Smooth muscle cell (in vitro differentiated cells): ENCODE results near the gene RHBDL3. TPM values are rescaled to one million over a fixed set of nuclear protein-coding genes. Genes with fewer than 3 reads are reported as not detected.

Source experiments
- DNase-seq: peaks from one replicate; lab custom pipeline; 2025; ENCODE audit not compliant: unreplicated experiment; lab: John Stamatoyannopoulos, UW
- H2AFZ ChIP-seq: fragments of 200-600 bp; sonication (generic); 2 replicates; pipeline ENCODE4 v1.6.0; 2016; ENCODE audit warnings: antibody characterized with exemption, low read depth, mild to moderate bottlenecking
- H3F3A ChIP-seq: fragments of 200-600 bp; sonication (generic); 2 replicates; pipeline ENCODE4 v1.6.0; 2017; ENCODE audit warnings: antibody characterized with exemption, low read depth
- H3K27ac ChIP-seq: fragments of 200-600 bp; sonication (generic); 2 replicates; pipeline ENCODE4 v1.5.1; 2016; ENCODE audit warnings: low read depth, mild to moderate bottlenecking
- H3K27me3 ChIP-seq: fragments of 200-600 bp; sonication (generic); 2 replicates; pipeline ENCODE4 v1.6.1; 2016; ENCODE audit warnings: low read depth, mild to moderate bottlenecking
- H3K36me3 ChIP-seq: fragments of 200-600 bp; sonication (generic); 2 replicates; pipeline ENCODE4 v1.5.1; 2016; ENCODE audit warnings: low read depth
- H3K4me1 ChIP-seq: fragments of 200-600 bp; sonication (generic); 2 replicates; pipeline ENCODE4 v1.5.1; 2016; ENCODE audit warnings: low read depth
- H3K4me2 ChIP-seq: fragments of 200-600 bp; sonication (generic); 2 replicates; pipeline ENCODE4 v1.6.0; 2016; ENCODE audit warnings: mild to moderate bottlenecking
- H3K4me3 ChIP-seq: fragments of 200-600 bp; sonication (generic); 2 replicates; pipeline ENCODE4 v1.5.1; 2016; ENCODE audit warnings: mild to moderate bottlenecking
- H3K79me2 ChIP-seq: fragments of 200-600 bp; sonication (generic); 2 replicates; pipeline ENCODE4 v1.6.0; 2016; ENCODE audit warnings: low read depth, mild to moderate bottlenecking
- H3K9ac ChIP-seq: fragments of 200-600 bp; sonication (generic); 2 replicates; pipeline ENCODE4 v1.6.0; 2016; ENCODE audit warnings: low read depth
- H3K9me3 ChIP-seq: fragments of 200-600 bp; sonication (generic); replicated peaks from 2 replicates; pipeline ENCODE4 v1.5.1; 2016; ENCODE audit warnings: low read depth
- H4K20me1 ChIP-seq: fragments of 200-600 bp; sonication (generic); 2 replicates; pipeline ENCODE4 v1.6.0; 2016; ENCODE audit warnings: low read depth
- WGBS: methylation state at CpG from one replicate; pipeline ENCODE4 v1.1.7; 2016; ENCODE audit warnings: low lambda C conversion rate; 5-methylcytosine and 5-hydroxymethylcytosine counted together
- polyA plus RNA-seq: library from polyadenylated mRNA; unstranded; fragments of >200 nt; fragmentation: Nextera tagmentation; extraction: Ambion mirVana; gene quantifications from 2 replicates; pipeline ENCODE4 v1.2.1, GENCODE V29; 2016
- total RNA-seq: library from RNA; depleted of rRNA; stranded (reverse); fragments of >200 nt; gene quantifications from 2 replicates; pipeline ENCODE4 v1.2.3, GENCODE V29; 2014
- TF ChIP-seq, protein P1 (sequence below): fragments of 200-600 bp; sonication (generic); IDR thresholded peaks from 2 replicates; pipeline ENCODE4 v1.5.1; 2017; ENCODE audit warnings: borderline replicate concordance, mild to moderate bottlenecking, antibody characterized with exemption; ENCODE audit not compliant: insufficient read depth, poor library complexity, severe bottlenecking

The RHBDL3 gene
- total and polyA plus RNA-seq, 2 experiments from 2014 or later: not detected

DNA sequence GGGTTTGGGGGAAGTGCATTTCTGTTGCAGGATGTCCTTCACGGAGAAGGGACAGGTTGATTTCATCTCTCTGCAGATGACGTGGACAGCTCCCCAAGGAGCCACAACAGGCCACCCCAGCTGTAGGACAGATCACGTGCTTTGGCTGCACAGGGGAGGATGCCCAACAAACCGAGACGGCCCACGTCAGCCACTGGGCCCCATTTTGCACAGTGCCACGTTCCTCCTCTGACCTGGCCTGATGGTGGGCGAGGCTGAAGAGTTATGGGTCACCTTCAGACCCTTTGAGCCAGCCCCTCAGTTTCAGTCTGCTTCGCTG, 9.0 kb upstream of the RHBDL3 start:
- H3K4me1 ChIP-seq: no peaks in the 10 kb centered on the region
- H3K4me3 ChIP-seq: no peak overlapping the region
- H2AFZ ChIP-seq: no peak overlapping the region
- H3K36me3 ChIP-seq: no peaks in the 10 kb centered on the region
- TF ChIP-seq, protein P1, sequence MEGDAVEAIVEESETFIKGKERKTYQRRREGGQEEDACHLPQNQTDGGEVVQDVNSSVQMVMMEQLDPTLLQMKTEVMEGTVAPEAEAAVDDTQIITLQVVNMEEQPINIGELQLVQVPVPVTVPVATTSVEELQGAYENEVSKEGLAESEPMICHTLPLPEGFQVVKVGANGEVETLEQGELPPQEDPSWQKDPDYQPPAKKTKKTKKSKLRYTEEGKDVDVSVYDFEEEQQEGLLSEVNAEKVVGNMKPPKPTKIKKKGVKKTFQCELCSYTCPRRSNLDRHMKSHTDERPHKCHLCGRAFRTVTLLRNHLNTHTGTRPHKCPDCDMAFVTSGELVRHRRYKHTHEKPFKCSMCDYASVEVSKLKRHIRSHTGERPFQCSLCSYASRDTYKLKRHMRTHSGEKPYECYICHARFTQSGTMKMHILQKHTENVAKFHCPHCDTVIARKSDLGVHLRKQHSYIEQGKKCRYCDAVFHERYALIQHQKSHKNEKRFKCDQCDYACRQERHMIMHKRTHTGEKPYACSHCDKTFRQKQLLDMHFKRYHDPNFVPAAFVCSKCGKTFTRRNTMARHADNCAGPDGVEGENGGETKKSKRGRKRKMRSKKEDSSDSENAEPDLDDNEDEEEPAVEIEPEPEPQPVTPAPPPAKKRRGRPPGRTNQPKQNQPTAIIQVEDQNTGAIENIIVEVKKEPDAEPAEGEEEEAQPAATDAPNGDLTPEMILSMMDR: no peak
- H3K9ac ChIP-seq: no peak overlapping the region
- no peaks in the 10 kb centered on the region for H3K9me3 ChIP-seq
- no peak overlapping the region for H3K27ac ChIP-seq
- 95% methylated on average over 9 of the region's 9 CpGs for WGBS
- H3K27me3 ChIP-seq: peaks cover 33% of the 10 kb centered on the region
- no peak for DNase-seq
- H3F3A ChIP-seq: no peaks in the 10 kb centered on the region
- no peaks in the 10 kb centered on the region for H4K20me1 ChIP-seq
- H3K4me2 ChIP-seq: no peak overlapping the region
- no peaks in the 10 kb centered on the region for H3K79me2 ChIP-seq

DNA sequence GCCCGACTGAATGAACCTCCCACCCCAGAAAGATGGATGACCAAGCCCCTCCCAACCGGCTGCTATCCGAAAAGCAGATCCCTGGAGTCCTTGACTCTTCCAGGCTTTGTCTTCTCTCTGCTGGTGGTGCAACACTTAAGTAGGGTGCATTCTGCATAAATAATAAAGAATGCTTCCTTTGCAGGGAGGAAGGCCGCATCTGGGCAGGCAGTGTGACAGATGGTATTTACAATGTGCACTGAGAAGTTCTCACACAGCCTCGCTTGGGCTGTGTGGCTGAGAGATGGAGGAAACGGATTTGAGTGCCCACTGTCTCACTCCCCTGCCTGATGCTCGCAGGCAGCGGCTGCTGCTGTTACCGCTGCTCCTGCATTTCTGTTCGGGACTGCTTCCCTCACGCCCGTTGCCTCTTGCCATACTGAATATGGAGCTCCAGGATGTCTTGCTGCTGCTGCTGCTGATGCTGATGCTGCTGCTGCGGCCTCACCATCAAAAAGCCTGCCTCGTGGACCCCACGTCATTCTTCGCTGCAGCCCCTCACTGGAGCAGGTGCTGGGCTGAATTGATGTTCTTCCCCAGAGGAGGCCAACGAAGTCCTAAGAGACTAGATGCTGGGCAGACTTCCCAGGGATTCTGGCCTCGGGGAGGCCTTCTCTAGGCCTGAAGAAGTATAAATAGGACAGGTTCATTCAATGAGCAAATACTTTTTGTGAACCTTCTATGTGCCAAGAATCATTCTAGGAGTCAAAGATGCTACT, 7.1 kb upstream of the RHBDL3 start:
- no peak overlapping the region for H3K9ac ChIP-seq
- no peak overlapping the region for H3K4me3 ChIP-seq
- no peaks in the 10 kb centered on the region for H3K79me2 ChIP-seq
- H3K27ac ChIP-seq: no peak overlapping the region
- no peaks in the 10 kb centered on the region for H3K36me3 ChIP-seq
- no peaks in the 10 kb centered on the region for H3F3A ChIP-seq
- 73% methylated on average over 18 of the region's 18 CpGs for WGBS
- H4K20me1 ChIP-seq: no peaks in the 10 kb centered on the region
- no peaks in the 10 kb centered on the region for H3K4me1 ChIP-seq
- TF ChIP-seq, protein P1: no peak
- H3K4me2 ChIP-seq: no peak overlapping the region
- no peak for DNase-seq
- H3K9me3 ChIP-seq: no peaks in the 10 kb centered on the region
- no peak overlapping the region for H2AFZ ChIP-seq
- peaks cover 48% of the 10 kb centered on the region for H3K27me3 ChIP-seq

DNA sequence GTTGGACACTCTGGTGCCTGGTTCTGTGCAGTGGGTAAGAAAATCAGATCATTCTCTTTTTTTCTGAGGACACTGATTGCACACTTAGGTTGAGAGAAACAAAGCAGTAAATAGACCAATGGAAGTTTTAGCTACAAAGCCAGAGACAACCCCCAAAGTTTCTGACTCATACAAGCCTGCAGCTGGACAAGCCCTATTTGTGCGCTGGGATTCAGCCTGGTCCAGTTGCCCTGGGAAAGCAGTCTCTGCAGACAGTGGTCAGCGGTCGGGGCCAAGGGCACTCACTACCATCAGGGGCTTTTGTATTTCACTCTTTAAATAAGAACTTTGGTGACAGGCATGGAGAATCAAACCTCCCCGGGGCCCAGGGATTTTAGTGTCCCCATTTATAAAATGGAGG, 6.0 kb upstream of the RHBDL3 start:
- no peak overlapping the region for H3K9ac ChIP-seq
- WGBS: 56% methylated on average over 4 of the region's 4 CpGs
- no peaks in the 10 kb centered on the region for H3K9me3 ChIP-seq
- H3K27me3 ChIP-seq: peaks cover 59% of the 10 kb centered on the region
- TF ChIP-seq, protein P1: no peak
- no peaks in the 10 kb centered on the region for H3K79me2 ChIP-seq
- no peaks in the 10 kb centered on the region for H4K20me1 ChIP-seq
- H3K4me2 ChIP-seq: no peak overlapping the region
- H3F3A ChIP-seq: no peaks in the 10 kb centered on the region
- H2AFZ ChIP-seq: no peak overlapping the region
- DNase-seq: no peak
- no peak overlapping the region for H3K27ac ChIP-seq
- H3K4me1 ChIP-seq: peaks cover 2% of the 10 kb centered on the region
- H3K36me3 ChIP-seq: no peaks in the 10 kb centered on the region
- H3K4me3 ChIP-seq: no peak overlapping the region

DNA sequence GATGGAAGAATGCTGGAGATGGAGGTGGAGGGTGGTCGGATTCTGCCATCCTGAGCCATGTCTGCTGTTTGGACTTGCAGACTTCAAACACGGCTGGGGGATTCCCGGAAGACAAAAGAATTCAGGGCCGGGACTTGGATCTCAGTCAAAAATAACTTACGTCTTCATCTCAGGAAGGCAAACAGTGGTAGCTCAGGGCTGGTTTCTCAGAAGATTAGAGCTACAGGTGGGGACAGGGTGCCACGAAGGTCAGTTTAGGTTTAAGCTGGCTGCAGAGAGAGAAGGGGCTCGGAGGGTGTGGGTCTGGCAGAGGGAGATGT, 4.3 kb upstream of the RHBDL3 start:
- no peak overlapping the region for H3K27ac ChIP-seq
- no peak overlapping the region for H3K4me3 ChIP-seq
- no peaks in the 10 kb centered on the region for H3K9me3 ChIP-seq
- no peak for DNase-seq
- peaks cover 69% of the 10 kb centered on the region for H3K27me3 ChIP-seq
- peaks cover 4% of the 10 kb centered on the region for H3K4me1 ChIP-seq
- TF ChIP-seq, protein P1: no peak
- no peaks in the 10 kb centered on the region for H4K20me1 ChIP-seq
- WGBS: 83% methylated on average over 7 of the region's 7 CpGs
- H3K36me3 ChIP-seq: no peaks in the 10 kb centered on the region
- no peak overlapping the region for H3K9ac ChIP-seq
- no peaks in the 10 kb centered on the region for H3F3A ChIP-seq
- no peaks in the 10 kb centered on the region for H3K79me2 ChIP-seq
- H3K4me2 ChIP-seq: no peak overlapping the region
- no peak overlapping the region for H2AFZ ChIP-seq
